ENCODE results near the gene CAB39.

CAB39 gene

GRCh38 chr2:230793572-230794359 lies 81.1 kb downstream of the CAB39 start:
- H3K4me3 Mint-ChIP-seq, result peak overlapping the region; percentile 63 to 73
- DNase-seq (peak; percentile 74 to 84), ATAC-seq (peak; percentile 99)
- peaks cover 43% of the 10 kb centered on the region for H3K4me1 Mint-ChIP-seq
- H3K9me3 Mint-ChIP-seq, result peaks cover 2 to 17% of the 10 kb centered on the region in 2 donors
- peak overlapping the region; percentile 95 for H3K27ac Mint-ChIP-seq
- no peaks in the 10 kb centered on the region for H3K27me3 Mint-ChIP-seq

- ATAC-seq, result peak; percentile 45
- peak overlapping the region; percentile 63 to 73 for H3K4me3 Mint-ChIP-seq
Observed at GRCh38 chr2:230794497-230794896, 81.9 kb downstream of the CAB39 start.

DNA sequence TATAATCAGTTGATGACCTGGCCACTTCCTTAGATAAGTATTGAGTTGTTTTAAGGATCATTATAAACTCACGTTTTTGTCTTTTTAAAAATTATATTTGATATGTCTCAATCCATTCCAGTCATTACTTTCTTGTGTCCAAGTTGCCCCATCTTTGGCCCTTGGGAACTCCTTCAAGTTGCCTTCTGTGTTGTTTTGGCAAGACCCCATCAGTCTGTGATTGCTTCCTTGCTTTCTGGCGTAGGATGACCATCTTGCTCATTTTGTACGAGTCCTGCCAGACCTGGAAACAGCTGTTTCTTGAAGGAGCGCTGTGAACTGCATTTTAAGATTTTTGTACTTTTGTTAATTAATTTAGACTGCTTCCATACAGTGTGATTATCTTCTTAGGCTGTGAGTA lies 83.2 kb downstream of the CAB39 start:
- Mint-ChIP-seq H3K4me3 (peak overlapping the region in 1 of 2 donors; percentile 19), H3K9me3 (no peaks in the 10 kb centered on the region), H3K27me3 (no peaks in the 10 kb centered on the region), H3K4me1 (peaks cover 22% of the 10 kb centered on the region), H3K27ac (no peak overlapping the region)
- ATAC-seq (no peak), DNase-seq (no peak)

More at GRCh38 chr2:230794497-230794896, 81.9 kb downstream of the CAB39 start:
- Mint-ChIP-seq H3K4me1 (peaks cover 36% of the 10 kb centered on the region), H3K9me3 (peaks cover 0 to 9% of the 10 kb centered on the region in 2 donors), H3K27me3 (no peaks in the 10 kb centered on the region), H3K27ac (peak overlapping the region; percentile 95)
- DNase-seq, result peak in 1 of 2 donors; percentile 31

DNA sequence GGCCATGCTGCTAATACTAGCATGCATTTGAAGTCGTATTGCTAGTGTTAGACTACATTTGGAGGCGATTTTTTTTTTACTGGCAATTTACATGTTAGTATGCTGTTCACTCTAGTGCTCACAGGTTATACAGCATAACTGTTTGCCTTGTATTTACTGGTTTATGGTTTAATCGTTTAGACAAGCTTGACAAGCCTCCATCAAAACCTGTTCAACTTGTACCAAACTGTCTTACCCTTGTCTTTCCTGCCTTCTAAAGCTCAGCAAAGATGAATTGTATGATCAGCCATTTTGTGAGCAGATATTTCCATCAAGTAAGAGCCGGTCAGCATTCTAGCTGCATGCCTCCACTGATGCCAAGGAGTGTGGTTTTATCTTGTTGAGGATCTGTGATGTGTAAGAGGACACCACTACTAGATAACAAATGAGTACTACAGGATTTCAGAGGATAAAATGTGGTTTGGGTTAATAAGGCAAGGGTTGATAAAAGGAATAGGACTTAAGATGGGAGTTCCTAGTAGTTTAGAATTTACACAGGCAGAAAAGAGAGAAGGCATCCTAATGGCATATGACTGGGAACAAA lies 83.7 kb downstream of the CAB39 start:
- Mint-ChIP-seq H3K27me3 (no peaks in the 10 kb centered on the region), H3K4me3 (peak overlapping the region in 1 of 2 donors; percentile 19), H3K27ac (no peak overlapping the region), H3K9me3 (no peaks in the 10 kb centered on the region), H3K4me1 (peaks cover 18% of the 10 kb centered on the region)
- DNase-seq (no peak), ATAC-seq (no peak)

DNA sequence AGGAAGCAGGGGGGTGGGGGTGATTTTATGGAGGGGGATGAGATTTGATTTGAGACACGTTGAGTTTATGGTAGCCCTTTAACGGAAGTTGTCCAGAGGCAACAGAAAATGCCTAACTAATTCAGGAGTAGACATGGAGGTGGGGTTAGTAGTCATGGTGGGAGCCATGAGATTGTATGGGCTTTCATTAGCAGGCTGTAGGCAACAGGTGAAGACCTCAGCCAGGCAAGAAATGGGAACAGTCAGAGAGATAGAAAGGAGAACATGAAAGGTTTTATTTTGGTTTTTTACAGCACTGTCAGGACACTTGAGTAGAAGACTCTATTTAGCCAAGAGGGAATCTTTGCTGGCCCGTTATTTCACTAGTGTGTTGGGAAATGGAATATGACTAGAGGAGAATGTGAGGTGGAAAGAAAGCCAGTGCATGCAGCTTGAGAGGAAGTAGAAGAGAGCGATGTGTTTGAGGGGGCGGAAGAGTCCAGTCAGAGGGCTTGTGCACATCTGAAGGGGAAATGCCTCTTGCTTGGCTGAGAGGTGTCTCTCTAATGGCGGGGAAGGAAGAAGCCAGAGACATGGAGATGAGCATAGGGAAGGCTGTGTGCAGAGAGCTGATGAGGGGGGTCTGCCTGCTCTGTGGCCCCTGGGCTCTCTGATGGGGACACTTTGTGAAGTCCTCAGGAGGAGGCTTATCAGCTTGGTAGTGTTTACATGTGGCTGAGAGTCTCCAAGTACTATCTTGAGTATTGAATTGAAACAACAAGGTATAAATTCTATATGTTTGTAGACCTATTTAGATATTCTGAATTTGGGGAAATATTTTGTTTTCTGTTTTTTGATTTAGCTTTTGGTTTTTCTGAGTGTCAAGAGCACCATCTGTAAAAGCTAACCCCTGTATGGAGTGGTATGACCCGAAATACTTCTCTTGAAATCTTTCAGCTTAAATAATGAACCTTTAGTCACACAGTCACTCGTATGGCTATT lies 85.2 kb downstream of the CAB39 start:
- no peak overlapping the region for H3K27ac Mint-ChIP-seq
- H3K27me3 Mint-ChIP-seq, result no peaks in the 10 kb centered on the region
- no peaks in the 10 kb centered on the region for H3K9me3 Mint-ChIP-seq
- DNase-seq (peak in 1 of 2 donors; percentile 33), ATAC-seq (no peak)
- H3K4me1 Mint-ChIP-seq, result peaks cover 4% of the 10 kb centered on the region
- no peak overlapping the region for H3K4me3 Mint-ChIP-seq

- Mint-ChIP-seq H3K27ac (no peak overlapping the region), H3K9me3 (no peaks in the 10 kb centered on the region), H3K4me3 (peak overlapping the region in 1 of 2 donors; percentile 9), H3K4me1 (peaks cover 3% of the 10 kb centered on the region), H3K27me3 (no peaks in the 10 kb centered on the region)
- ATAC-seq (no peak), DNase-seq (peak; percentile 34 to 39)
Observed at GRCh38 chr2:230798769-230799399, 86.2 kb downstream of the CAB39 start.

- ATAC-seq (peak; percentile 66), DNase-seq (no peak)
- H3K27me3 Mint-ChIP-seq, result no peaks in the 10 kb centered on the region
- H3K27ac Mint-ChIP-seq, result no peak overlapping the region
- no peak overlapping the region for H3K4me3 Mint-ChIP-seq
- no peaks in the 10 kb centered on the region for H3K9me3 Mint-ChIP-seq
- H3K4me1 Mint-ChIP-seq, result peaks cover 14% of the 10 kb centered on the region
Observed at GRCh38 chr2:230805353-230806017, 92.8 kb downstream of the CAB39 start.

DNA sequence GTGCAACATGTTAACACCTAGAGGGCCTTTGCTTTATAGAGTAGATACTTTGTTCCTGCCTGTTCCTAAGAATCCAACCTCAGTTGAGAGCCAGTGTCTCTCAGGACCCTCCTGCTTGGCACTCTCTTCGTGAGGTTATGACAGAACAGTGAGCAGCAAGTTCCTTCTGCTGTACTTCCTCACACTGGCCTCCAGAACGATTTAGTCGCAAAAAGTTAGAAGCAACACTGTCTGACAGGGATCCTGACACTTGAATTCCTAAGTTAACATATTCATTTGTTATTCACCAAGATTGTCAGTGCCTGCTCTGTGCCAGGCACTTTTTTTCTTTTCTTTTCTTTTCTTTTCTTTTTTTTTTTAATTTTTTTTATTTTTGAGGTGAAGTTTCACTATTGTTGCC lies 95.1 kb downstream of the CAB39 start:
- ATAC-seq, result no peak

GRCh38 chr2:230809015-230809414 lies 96.4 kb downstream of the CAB39 start:
- no peak overlapping the region for H3K27ac Mint-ChIP-seq
- no peak for ATAC-seq
- no peaks in the 10 kb centered on the region for H3K9me3 Mint-ChIP-seq
- DNase-seq, result no peak
- no peak overlapping the region for H3K4me3 Mint-ChIP-seq
- no peaks in the 10 kb centered on the region for H3K27me3 Mint-ChIP-seq
- peaks cover 11% of the 10 kb centered on the region for H3K4me1 Mint-ChIP-seq

More for the DNA sequence above, 95.1 kb downstream of the CAB39 start:
- DNase-seq, result no peak
- Mint-ChIP-seq H3K4me3 (no peak overlapping the region), H3K27ac (no peak overlapping the region), H3K27me3 (no peaks in the 10 kb centered on the region), H3K4me1 (peaks cover 14% of the 10 kb centered on the region), H3K9me3 (no peaks in the 10 kb centered on the region)

DNA sequence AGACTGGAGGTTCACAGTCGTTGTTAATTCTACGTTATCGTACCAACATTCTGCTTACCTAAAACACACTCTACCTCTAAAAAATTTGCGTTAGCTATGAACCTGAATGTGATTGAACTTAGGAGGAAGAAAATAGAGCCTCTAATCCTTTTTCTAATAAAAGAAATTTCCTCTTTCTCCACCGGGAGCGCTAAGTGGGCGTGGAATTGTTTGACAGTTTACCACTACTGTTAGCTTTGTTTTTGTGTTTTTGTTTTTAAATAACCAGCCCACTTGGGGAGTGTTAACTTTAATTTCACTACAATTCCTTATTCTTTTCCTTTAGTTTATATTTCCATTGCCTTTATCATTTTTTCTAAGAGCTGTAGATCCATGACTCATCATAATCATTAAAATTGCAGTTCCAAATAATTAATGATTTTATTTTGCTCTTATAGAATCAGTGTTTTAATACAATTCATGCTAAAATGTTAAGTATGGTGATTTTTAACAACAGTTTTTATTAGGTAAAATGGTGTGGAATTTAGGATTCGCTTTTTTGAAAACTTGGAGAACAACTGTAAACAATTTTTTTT lies 97.1 kb downstream of the CAB39 start:
- ATAC-seq (no peak), DNase-seq (no peak)
- no peaks in the 10 kb centered on the region for H3K9me3 Mint-ChIP-seq
- no peak overlapping the region for H3K4me3 Mint-ChIP-seq
- H3K4me1 Mint-ChIP-seq, result peaks cover 10% of the 10 kb centered on the region
- H3K27me3 Mint-ChIP-seq, result no peaks in the 10 kb centered on the region
- H3K27ac Mint-ChIP-seq, result no peak overlapping the region

GRCh38 chr2:230811508-230811907 lies 98.9 kb downstream of the CAB39 start:
- H3K4me1 Mint-ChIP-seq, result peaks cover 5% of the 10 kb centered on the region
- DNase-seq (no peak), ATAC-seq (no peak)
- H3K27me3 Mint-ChIP-seq, result no peaks in the 10 kb centered on the region
- no peaks in the 10 kb centered on the region for H3K9me3 Mint-ChIP-seq
- no peak overlapping the region for H3K4me3 Mint-ChIP-seq
- H3K27ac Mint-ChIP-seq, result peak overlapping the region in 1 of 2 donors; percentile 2

DNA sequence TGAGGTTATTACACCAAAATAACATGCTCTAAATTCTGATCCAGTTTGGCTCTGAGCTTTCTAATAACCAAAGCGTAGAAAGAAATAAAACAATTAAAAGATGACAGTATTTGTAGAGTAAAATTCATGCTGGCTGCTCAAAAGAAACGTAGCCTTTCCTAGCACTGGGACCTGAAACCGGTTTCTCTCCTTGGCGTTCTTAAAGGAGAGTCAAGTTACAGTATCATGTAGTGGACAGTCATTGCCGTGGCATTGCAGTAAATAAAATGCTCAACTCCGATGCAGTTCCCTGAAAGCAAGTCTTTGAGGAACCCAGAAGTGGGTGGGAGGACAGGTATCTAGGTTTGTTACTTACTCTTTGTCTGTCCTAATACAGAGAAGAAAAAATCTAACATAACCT lies 99.4 kb downstream of the CAB39 start:
- H3K27ac Mint-ChIP-seq, result no peak overlapping the region

DNA sequence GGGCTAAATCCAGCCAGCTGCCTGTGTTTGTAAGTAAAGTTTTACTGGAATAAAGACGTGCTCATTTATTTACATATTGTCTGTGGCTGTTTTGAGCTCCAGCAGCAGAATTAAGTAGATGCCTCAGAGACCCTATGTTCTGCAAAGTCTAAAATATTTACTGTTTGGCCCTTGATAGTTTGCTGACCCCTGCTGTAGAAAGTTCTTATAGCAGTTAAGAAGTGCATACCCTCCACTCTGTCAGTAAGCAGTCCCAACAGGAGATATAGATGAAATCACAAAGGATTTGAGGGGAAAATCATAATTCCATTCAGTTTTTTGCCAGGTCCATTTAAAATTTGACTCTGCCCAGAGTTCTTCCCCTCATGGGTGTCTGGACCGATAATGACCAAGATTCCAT lies 102.0 kb downstream of the CAB39 start:
- Mint-ChIP-seq H3K27ac (no peak overlapping the region), H3K4me3 (no peak overlapping the region)
- DNase-seq, result no peak

More for the DNA sequence above, 99.4 kb downstream of the CAB39 start:
- no peak overlapping the region for H3K4me3 Mint-ChIP-seq
- ATAC-seq (no peak), DNase-seq (no peak)
- H3K9me3 Mint-ChIP-seq, result no peaks in the 10 kb centered on the region
- peaks cover 5% of the 10 kb centered on the region for H3K4me1 Mint-ChIP-seq
- H3K27me3 Mint-ChIP-seq, result no peaks in the 10 kb centered on the region

GRCh38 chr2:230815088-230815487 lies 102.4 kb downstream of the CAB39 start:
- no peaks in the 10 kb centered on the region for H3K27me3 Mint-ChIP-seq
- DNase-seq, result no peak
- ATAC-seq, result no peak
- H3K9me3 Mint-ChIP-seq, result no peaks in the 10 kb centered on the region
- H3K27ac Mint-ChIP-seq, result peak overlapping the region in 1 of 2 donors; percentile 71
- H3K4me3 Mint-ChIP-seq, result no peak overlapping the region
- peaks cover 11% of the 10 kb centered on the region for H3K4me1 Mint-ChIP-seq

More for the DNA sequence above, 102.0 kb downstream of the CAB39 start:
- peaks cover 11% of the 10 kb centered on the region for H3K4me1 Mint-ChIP-seq
- ATAC-seq, result peak; percentile 46
- H3K9me3 Mint-ChIP-seq, result no peaks in the 10 kb centered on the region
- no peaks in the 10 kb centered on the region for H3K27me3 Mint-ChIP-seq
